H1 (cell line): ENCODE data around the gene VWA2.

Source experiments
- CTCF ChIP-seq, 3 experiments: IDR thresholded peaks; 1 replicate in 2 of 3; 2 replicates in 1 of 3; pipeline versions ENCODE4 v1.5.1 to v1.6.1; 2011; ENCODE audit warnings: low read length in 3 of 3, mild to moderate bottlenecking in 3 of 3, inconsistent platforms in 2 of 3, low read depth in 1 of 3, moderate library complexity in 1 of 3; ENCODE audit not compliant: insufficient read depth in 1 of 3; ENCODE audit errors: control extremely low read depth in 1 of 3
- POLR2A ChIP-seq, 2 experiments: IDR thresholded peaks; 1 replicate in 1 of 2; 2 replicates in 1 of 2; pipeline ENCODE4 v1.6.1; 2011; ENCODE audit warnings: low read depth in 2 of 2, low read length in 2 of 2, mild to moderate bottlenecking in 2 of 2; ENCODE audit errors: control extremely low read depth in 1 of 2
- POLR2AphosphoS5 ChIP-seq: IDR thresholded peaks from 2 replicates; pipeline ENCODE4 v1.6.1; 2011; ENCODE audit warnings: low read depth, low read length

- no peak for TF ChIP-seq CTCF (IDR thresholded peaks at IDR 0.05; ENCODE audit: control extremely low read depth in 1 of 3, insufficient read depth in 1 of 3, low read depth in 1 of 3, low read length in 3 of 3)
- TF ChIP-seq POLR2A (IDR thresholded peaks at IDR 0.05; ENCODE audit: control extremely low read depth in 1 of 2, low read depth in 2 of 2, low read length in 2 of 2) = no peak
- no peak for TF ChIP-seq POLR2AphosphoS5
Observed at GRCh38 chr10:114223066-114223465, 16.0 kb upstream of the VWA2 start.
